Liver (tissue), 3 donors: ENCODE measurements around the gene HBE1.

Experiments
- GABPA ChIP-seq, 2 donors: IDR thresholded peaks in 1 of 2; conservative IDR thresholded peaks in 1 of 2; 2 replicates each; pipeline ENCODE4 v1.6.1; 2016; ENCODE audit warnings: antibody characterized with exemption in 2 of 2, mild to moderate bottlenecking in 1 of 2, moderate library complexity in 1 of 2
- HNF4A ChIP-seq, 2 donors: conservative IDR thresholded peaks; 2 replicates each; pipeline ENCODE4 v1.6.1; 2016; ENCODE audit warnings: antibody characterized with exemption in 2 of 2, mild to moderate bottlenecking in 2 of 2
- HNF4G ChIP-seq: IDR thresholded peaks from 2 replicates; pipeline ENCODE4 v1.6.1; 2016; ENCODE audit warnings: antibody characterized with exemption
- JUND ChIP-seq, 2 donors: IDR thresholded peaks; 2 replicates each; pipeline ENCODE4 v1.6.1; 2016; ENCODE audit warnings: antibody characterized with exemption in 2 of 2
- RAD21 ChIP-seq, 2 donors: IDR thresholded peaks; 2 replicates each; pipeline ENCODE4 v1.6.1; 2016; ENCODE audit warnings: antibody characterized with exemption in 2 of 2, mild to moderate bottlenecking in 2 of 2
- REST ChIP-seq: IDR thresholded peaks from 2 replicates; pipeline ENCODE4 v1.6.1; 2016; ENCODE audit warnings: antibody characterized with exemption, mild to moderate bottlenecking
- TAF1 ChIP-seq: conservative IDR thresholded peaks from 2 replicates; pipeline ENCODE4 v1.6.1; 2016; ENCODE audit warnings: antibody characterized with exemption, mild to moderate bottlenecking
- YY1 ChIP-seq: IDR thresholded peaks from 2 replicates; pipeline ENCODE4 v1.6.1; 2016; ENCODE audit warnings: antibody characterized with exemption, mild to moderate bottlenecking
- TF ChIP-seq, protein P1 (sequence below): IDR thresholded peaks from 2 replicates; pipeline ENCODE4 v1.6.1; 2016; ENCODE audit warnings: antibody characterized with exemption
- TF ChIP-seq, protein P2 (sequence below): fragments of 150-350 bp; IDR thresholded peaks from 2 replicates; pipeline ENCODE4 v1.5.1; 2017; ENCODE audit warnings: improper control_type of control experiment, low read depth, low read length; ENCODE audit not compliant: missing input control
- TF ChIP-seq, protein P3 (sequence below): IDR thresholded peaks from 2 replicates; pipeline ENCODE4 v1.6.1; 2016; ENCODE audit warnings: antibody characterized with exemption
- donor health status: healthy.
- donor health status: healthy.

DNA sequence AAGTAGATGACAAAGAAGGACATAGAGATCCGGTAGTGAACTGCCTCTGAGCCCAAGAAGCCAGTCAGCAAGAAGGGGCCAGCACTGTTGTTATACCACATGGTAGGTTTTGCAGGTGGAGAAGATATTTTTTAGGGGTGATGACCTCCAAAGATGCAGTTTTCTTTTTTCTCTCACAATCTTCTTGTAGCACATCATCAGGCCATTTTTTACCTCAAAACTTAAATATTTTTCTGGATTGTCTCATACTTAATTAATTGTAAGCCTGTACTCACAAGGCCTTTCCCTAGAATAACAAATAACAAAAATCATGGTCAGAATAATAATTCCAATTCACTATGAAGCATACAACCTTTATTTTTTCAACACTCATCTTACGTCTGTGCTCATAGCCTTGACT lies 32.1 kb upstream of the HBE1 start, which contains the start of gene OR51B4:
- TF ChIP-seq, protein P1, sequence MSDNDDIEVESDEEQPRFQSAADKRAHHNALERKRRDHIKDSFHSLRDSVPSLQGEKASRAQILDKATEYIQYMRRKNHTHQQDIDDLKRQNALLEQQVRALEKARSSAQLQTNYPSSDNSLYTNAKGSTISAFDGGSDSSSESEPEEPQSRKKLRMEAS, result no peak
- TF ChIP-seq, protein P2, sequence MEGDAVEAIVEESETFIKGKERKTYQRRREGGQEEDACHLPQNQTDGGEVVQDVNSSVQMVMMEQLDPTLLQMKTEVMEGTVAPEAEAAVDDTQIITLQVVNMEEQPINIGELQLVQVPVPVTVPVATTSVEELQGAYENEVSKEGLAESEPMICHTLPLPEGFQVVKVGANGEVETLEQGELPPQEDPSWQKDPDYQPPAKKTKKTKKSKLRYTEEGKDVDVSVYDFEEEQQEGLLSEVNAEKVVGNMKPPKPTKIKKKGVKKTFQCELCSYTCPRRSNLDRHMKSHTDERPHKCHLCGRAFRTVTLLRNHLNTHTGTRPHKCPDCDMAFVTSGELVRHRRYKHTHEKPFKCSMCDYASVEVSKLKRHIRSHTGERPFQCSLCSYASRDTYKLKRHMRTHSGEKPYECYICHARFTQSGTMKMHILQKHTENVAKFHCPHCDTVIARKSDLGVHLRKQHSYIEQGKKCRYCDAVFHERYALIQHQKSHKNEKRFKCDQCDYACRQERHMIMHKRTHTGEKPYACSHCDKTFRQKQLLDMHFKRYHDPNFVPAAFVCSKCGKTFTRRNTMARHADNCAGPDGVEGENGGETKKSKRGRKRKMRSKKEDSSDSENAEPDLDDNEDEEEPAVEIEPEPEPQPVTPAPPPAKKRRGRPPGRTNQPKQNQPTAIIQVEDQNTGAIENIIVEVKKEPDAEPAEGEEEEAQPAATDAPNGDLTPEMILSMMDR, result no peak
- TF ChIP-seq TAF1, result no peak
- no peak for TF ChIP-seq JUND (IDR thresholded peaks at IDR 0.05)
- TF ChIP-seq YY1, result no peak
- TF ChIP-seq, protein P3, sequence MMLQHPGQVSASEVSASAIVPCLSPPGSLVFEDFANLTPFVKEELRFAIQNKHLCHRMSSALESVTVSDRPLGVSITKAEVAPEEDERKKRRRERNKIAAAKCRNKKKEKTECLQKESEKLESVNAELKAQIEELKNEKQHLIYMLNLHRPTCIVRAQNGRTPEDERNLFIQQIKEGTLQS, result no peak
- no peak for TF ChIP-seq HNF4G
- TF ChIP-seq HNF4A (conservative IDR thresholded peaks at IDR 0.05), result no peak
- TF ChIP-seq RAD21 (IDR thresholded peaks at IDR 0.05), result no peak
- TF ChIP-seq REST, result no peak
- no peak for TF ChIP-seq GABPA (IDR thresholded peaks at IDR 0.05 in 1 of 2, conservative IDR thresholded peaks at IDR 0.05 in 1 of 2)
